ENCODE data around the gene FLOT2. TPM values are rescaled to one million over a fixed set of nuclear protein-coding genes. Genes with fewer than 3 reads are reported as not detected.
"Not testable (repeated sequence)": the region's sequence is repeated elsewhere in the genome, so short reads cannot be mapped to it uniquely, and the experiment has no call there.

The FLOT2 gene
- total and polyA plus RNA-seq, 4 experiments from 2014 or later, result 216 to 288 (median 254) TPM

DNA sequence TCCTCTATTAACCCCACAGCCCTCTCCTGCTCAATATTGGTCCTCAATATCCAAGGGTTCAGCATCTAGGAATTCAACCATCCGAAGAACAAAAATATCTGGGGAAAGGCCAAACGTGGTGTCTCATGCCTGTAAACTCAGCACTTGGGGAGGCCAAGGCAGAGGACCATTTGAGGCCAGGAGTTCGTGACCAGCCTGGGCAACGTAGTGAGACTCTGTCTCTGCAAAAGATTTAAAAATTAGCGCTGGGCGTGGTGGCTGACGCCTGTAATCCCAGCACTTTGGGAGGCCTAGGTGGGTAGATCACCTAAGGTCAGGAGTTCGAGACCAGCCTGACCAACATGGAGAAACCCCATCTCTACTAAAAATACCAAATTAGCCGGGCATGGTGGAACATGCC is 50.8 kb downstream of the FLOT2 start:
- H3K4me3 Mint-ChIP-seq; H3K4me3 ChIP-seq (ENCODE audit: low read length in 2 of 2); H3K9me3 ChIP-seq (ENCODE audit: control insufficient read depth in 1 of 2, low read length in 2 of 2); POLR2A ChIA-PET (ENCODE audit: partially characterized antibody); H3K27ac Mint-ChIP-seq; H3K4me1 ChIP-seq (ENCODE audit: insufficient read depth, low read length); intact Hi-C loops (cut with micrococcal nuclease); CTCF ChIA-PET (ENCODE audit: partially characterized antibody); H3K36me3 ChIP-seq (ENCODE audit: insufficient read depth, low read length); H3K27ac ChIP-seq (ENCODE audit: low read depth, low read length); H3K27me3 ChIP-seq (ENCODE audit: insufficient read depth, low read length); H3K9me3 Mint-ChIP-seq; DNase-seq; H3K27me3 Mint-ChIP-seq; H3K36me3 Mint-ChIP-seq: not testable (repeated sequence)
- peaks cover 6 to 15% (median 8%) of the 10 kb centered on the region in 4 donors for H3K4me1 Mint-ChIP-seq

DNA sequence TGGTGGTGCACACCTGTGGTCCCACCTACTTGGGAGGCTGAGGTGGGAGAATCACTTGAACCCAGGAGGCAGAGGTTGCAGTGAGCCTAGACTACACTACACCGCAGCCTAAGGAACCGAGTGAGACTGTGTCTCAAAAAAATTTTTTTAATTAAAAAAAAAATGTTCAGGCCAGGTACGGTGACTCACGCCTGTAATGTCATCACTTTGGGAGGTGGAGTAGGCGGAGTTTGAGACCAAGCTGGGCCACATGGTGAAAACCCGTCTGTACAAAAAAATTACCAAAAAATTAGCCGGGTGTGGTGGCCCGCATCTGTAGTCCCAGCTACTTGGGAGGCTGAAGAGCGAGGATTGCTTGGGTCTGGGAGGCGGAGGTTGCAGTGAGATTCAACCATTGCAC is 51.3 kb downstream of the FLOT2 start:
- H3K4me3 ChIP-seq (ENCODE audit: low read length in 2 of 2), result no peak overlapping the region
- no peak overlapping the region for H3K27ac Mint-ChIP-seq
- peaks cover 11% of the 10 kb centered on the region for H3K4me1 ChIP-seq (ENCODE audit: insufficient read depth, low read length)
- H3K36me3 Mint-ChIP-seq, result peaks cover 0 to 9% of the 10 kb centered on the region in 2 donors
- no peak overlapping the region for H3K27ac ChIP-seq (ENCODE audit: low read depth, low read length)
- intact Hi-C loops (cut with micrococcal nuclease), result no loop called here
- H3K36me3 ChIP-seq (ENCODE audit: insufficient read depth, low read length), result no peaks in the 10 kb centered on the region
- DNase-seq, result no peak
- CTCF ChIA-PET (ENCODE audit: partially characterized antibody), result no interaction called here
- H3K9me3 Mint-ChIP-seq, result no peaks in the 10 kb centered on the region
- no peaks in the 10 kb centered on the region for H3K27me3 Mint-ChIP-seq
- H3K9me3 ChIP-seq (ENCODE audit: control insufficient read depth in 1 of 2, low read length in 2 of 2), result no peaks in the 10 kb centered on the region
- H3K4me3 Mint-ChIP-seq, result no peak overlapping the region
- no peaks in the 10 kb centered on the region for H3K27me3 ChIP-seq (ENCODE audit: insufficient read depth, low read length)
- POLR2A ChIA-PET (ENCODE audit: partially characterized antibody), result no interaction called here
- peaks cover 8 to 17% (median 10%) of the 10 kb centered on the region in 4 donors for H3K4me1 Mint-ChIP-seq

DNA sequence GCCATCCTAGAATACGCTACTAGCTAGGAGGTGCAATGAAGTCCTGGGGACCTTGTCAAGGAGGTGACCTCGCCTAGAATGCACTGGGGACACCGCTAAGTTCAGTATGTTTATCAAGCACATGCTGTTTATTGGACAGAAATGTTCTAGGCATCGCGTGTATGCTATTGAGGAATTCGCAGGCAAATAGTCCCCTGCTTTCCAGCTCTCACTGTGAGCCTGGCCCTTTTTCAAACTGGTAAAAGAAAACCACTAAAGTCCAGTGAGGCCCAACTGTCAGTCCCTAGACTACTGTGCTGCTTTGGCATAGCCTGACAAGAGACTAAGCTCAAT is 53.8 kb downstream of the FLOT2 start:
- Histone ChIP-seq H3K27me3 (ENCODE audit: insufficient read depth, low read length) (no peaks in the 10 kb centered on the region), H3K4me1 (ENCODE audit: insufficient read depth, low read length) (peaks cover 25% of the 10 kb centered on the region), H3K27ac (ENCODE audit: low read depth, low read length) (no peak overlapping the region), H3K9me3 (ENCODE audit: control insufficient read depth in 1 of 2, low read length in 2 of 2) (no peaks in the 10 kb centered on the region), H3K4me3 (ENCODE audit: low read length in 2 of 2) (no peak overlapping the region), H3K36me3 (ENCODE audit: insufficient read depth, low read length) (no peaks in the 10 kb centered on the region)
- ChIA-PET CTCF (ENCODE audit: partially characterized antibody) (interaction anchor here (1.1 to 3.0 kb wide), 6 partner anchors 20 to 117 kb away, joined by 3 to 13 read pairs (median 4); partner anchors contain the start of gene TLCD1), POLR2A (ENCODE audit: partially characterized antibody) (interaction anchor here (0.8 to 2.2 kb wide), 5 partner anchors 10 to 116 kb away, joined by 3 to 10 read pairs (median 4); no protein-coding TSS in a partner anchor)
- Mint-ChIP-seq H3K9me3 (no peaks in the 10 kb centered on the region), H3K4me3 (peak overlapping the region; percentile 27 to 99 (median 58)), H3K36me3 (peaks cover 0 to 9% of the 10 kb centered on the region in 2 donors), H3K27ac (peak overlapping the region in 1 of 7 donors; percentile 46), H3K4me1 (peaks cover 15 to 26% (median 21%) of the 10 kb centered on the region in 4 donors), H3K27me3 (no peaks in the 10 kb centered on the region)
- intact Hi-C loops (cut with micrococcal nuclease), result loop anchor here (2.0 kb wide), 2 partner anchors 31 to 107 kb away; partner anchors contain the start of gene PHF12
- DNase-seq, result no peak

DNA sequence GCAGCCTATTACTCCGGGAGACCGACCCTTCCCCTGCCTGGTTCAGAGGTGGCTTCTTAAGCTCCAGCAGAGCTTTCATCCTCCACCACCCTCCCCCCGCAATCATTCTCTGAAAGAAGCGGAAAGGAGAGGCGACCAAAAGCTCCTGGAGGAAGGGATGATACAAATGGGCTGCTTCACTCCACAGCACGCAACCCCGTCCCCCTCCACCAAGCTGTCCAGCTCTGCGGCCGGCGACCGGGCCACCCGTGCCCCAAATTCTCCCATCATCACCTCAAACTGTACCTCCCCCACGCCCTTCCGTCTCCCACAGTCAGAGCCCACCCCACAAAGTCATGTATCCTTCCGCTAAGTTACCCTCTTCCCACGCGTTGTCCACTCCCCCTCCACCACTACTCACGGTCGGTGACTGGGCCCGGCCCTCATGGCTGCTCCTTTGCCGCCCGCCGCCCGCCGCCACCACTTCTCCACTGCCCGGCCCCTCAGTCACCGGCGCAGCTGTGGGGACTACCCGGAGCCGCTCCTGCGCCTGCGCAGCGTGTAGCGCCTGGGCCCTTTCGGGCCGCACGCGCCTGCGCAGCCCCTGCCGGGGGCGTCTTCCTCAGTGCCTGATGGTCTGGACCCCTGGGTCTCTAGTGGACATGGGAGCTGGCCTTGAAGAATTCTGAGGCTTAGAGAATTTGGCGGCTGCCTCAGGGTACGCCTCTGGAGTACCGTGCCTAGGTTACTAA is 55.1 kb downstream of the FLOT2 start, which contains the start of gene FAM222B:
Gene FAM222B, minus strand, starts transcription at position 509 of the 731 bp plus-strand sequence. CDS start 76,123 bp downstream, outside the sequence.
- H3K4me1 ChIP-seq (ENCODE audit: insufficient read depth, low read length), result peaks cover 25% of the 10 kb centered on the region
- H3K4me3 ChIP-seq (ENCODE audit: low read length in 2 of 2), result peak within 1 kb of the TSS; percentile 55 to 87
- Mint-ChIP-seq H3K4me3 (peak within 1 kb of the TSS; percentile 93 to 100 (median 98)), H3K4me1 (peaks cover 15 to 26% (median 21%) of the 10 kb centered on the region in 4 donors), H3K9me3 (no peaks in the 10 kb centered on the region), H3K36me3 (peaks cover 0 to 9% of the 10 kb centered on the region in 2 donors), H3K27me3 (no peaks in the 10 kb centered on the region), H3K27ac (peak within 1 kb of the TSS; percentile 93 to 99 (median 98))
- ChIA-PET CTCF (ENCODE audit: partially characterized antibody) (interaction anchor here (0.6 to 3.0 kb wide), 13 partner anchors 8 to 528 kb away, joined by 3 to 23 read pairs (median 6); partner anchors contain the start of genes FLOT2 and TLCD1), POLR2A (ENCODE audit: partially characterized antibody) (interaction anchor here (0.9 to 2.4 kb wide), 24 partner anchors 10 to 452 kb away, joined by 3 to 13 read pairs (median 4); partner anchors contain the start of genes DHRS13, ERAL1, FLOT2 and NUFIP2)
- peak within 1 kb of the TSS; percentile 84 for H3K27ac ChIP-seq (ENCODE audit: low read depth, low read length)
- intact Hi-C loops (cut with micrococcal nuclease), result loop anchor here (1.0 to 2.0 kb wide), 4 partner anchors 30 to 108 kb away; partner anchors contain the start of genes DHRS13 and PHF12
- no peaks in the 10 kb centered on the region for H3K9me3 ChIP-seq (ENCODE audit: control insufficient read depth in 1 of 2, low read length in 2 of 2)
- no peaks in the 10 kb centered on the region for H3K36me3 ChIP-seq (ENCODE audit: insufficient read depth, low read length)
- DNase-seq, result peak; percentile 85 to 87 (median 87)
- H3K27me3 ChIP-seq (ENCODE audit: insufficient read depth, low read length), result no peaks in the 10 kb centered on the region

DNA sequence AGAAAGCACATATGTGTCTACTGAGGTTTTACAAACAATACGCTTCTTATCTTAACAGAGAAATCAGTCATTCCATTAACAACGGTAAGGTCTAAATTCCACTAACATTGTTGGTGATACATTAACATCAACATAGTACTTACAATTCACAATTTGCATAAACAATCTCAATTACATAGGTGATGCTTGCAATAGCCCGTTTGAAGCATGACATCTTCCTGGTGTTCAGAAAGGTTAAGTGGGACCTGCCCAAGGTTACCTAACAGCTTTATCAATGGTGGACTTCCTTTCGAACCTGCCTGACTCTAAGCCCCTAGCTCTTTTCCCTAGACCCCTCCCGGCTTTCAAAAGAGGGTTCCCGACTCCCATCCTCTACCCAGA is 55.6 kb downstream of the FLOT2 start:
- no peaks in the 10 kb centered on the region for H3K36me3 ChIP-seq (ENCODE audit: insufficient read depth, low read length)
- peak overlapping the region; percentile 55 to 87 for H3K4me3 ChIP-seq (ENCODE audit: low read length in 2 of 2)
- H3K9me3 ChIP-seq (ENCODE audit: control insufficient read depth in 1 of 2, low read length in 2 of 2), result no peaks in the 10 kb centered on the region
- no peaks in the 10 kb centered on the region for H3K27me3 Mint-ChIP-seq
- H3K27me3 ChIP-seq (ENCODE audit: insufficient read depth, low read length), result no peaks in the 10 kb centered on the region
- POLR2A ChIA-PET (ENCODE audit: partially characterized antibody), result interaction anchor here (0.9 to 2.4 kb wide), 22 partner anchors 9 to 452 kb away, joined by 3 to 13 read pairs (median 4); partner anchors contain the start of genes DHRS13, ERAL1, FLOT2 and NUFIP2
- peak overlapping the region; percentile 84 for H3K27ac ChIP-seq (ENCODE audit: low read depth, low read length)
- peak in 1 of 5 donors; percentile 28 for DNase-seq
- peaks cover 25% of the 10 kb centered on the region for H3K4me1 ChIP-seq (ENCODE audit: insufficient read depth, low read length)
- intact Hi-C loops (cut with micrococcal nuclease), result loop anchor here (1.0 to 2.0 kb wide), 4 partner anchors 29 to 109 kb away; partner anchors contain the start of genes DHRS13 and PHF12
- H3K9me3 Mint-ChIP-seq, result no peaks in the 10 kb centered on the region
- H3K4me1 Mint-ChIP-seq, result peaks cover 15 to 26% (median 21%) of the 10 kb centered on the region in 4 donors
- H3K36me3 Mint-ChIP-seq, result peaks cover 0 to 9% of the 10 kb centered on the region in 2 donors
- CTCF ChIA-PET (ENCODE audit: partially characterized antibody), result interaction anchor here (0.7 to 3.0 kb wide), 7 partner anchors 8 to 115 kb away, joined by 3 to 23 read pairs (median 8); partner anchors contain the start of genes FLOT2 and TLCD1
- H3K27ac Mint-ChIP-seq, result peak overlapping the region; percentile 93 to 99 (median 98)
- peak overlapping the region; percentile 93 to 100 (median 98) for H3K4me3 Mint-ChIP-seq

DNA sequence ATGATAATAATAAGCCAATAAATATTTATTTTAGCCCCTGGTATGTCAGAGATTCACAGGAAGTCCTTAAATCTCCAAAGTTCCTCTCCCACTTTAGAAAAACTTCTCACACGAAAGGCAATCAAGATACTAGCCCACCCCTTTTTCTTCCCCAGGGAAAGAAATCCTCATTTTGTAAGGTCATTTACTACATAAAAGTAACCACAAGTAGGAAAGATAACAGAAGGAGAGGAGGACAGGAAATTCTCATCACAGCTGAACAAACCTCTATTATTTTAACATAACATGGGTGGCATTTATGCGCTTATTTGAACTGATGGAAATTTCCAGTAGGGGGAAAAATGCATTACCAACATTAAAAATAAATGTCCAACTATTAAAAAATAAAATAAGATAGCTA is 58.3 kb downstream of the FLOT2 start:
- no peaks in the 10 kb centered on the region for H3K36me3 ChIP-seq (ENCODE audit: insufficient read depth, low read length)
- POLR2A ChIA-PET (ENCODE audit: partially characterized antibody), result no interaction called here
- no peaks in the 10 kb centered on the region for H3K9me3 Mint-ChIP-seq
- H3K4me3 ChIP-seq (ENCODE audit: low read length in 2 of 2), result no peak overlapping the region
- intact Hi-C loops (cut with micrococcal nuclease), result no loop called here
- H3K27ac Mint-ChIP-seq, result no peak overlapping the region
- H3K4me3 Mint-ChIP-seq, result no peak overlapping the region
- H3K4me1 Mint-ChIP-seq, result peaks cover 17 to 32% (median 25%) of the 10 kb centered on the region in 4 donors
- H3K27ac ChIP-seq (ENCODE audit: low read depth, low read length), result no peak overlapping the region
- no peaks in the 10 kb centered on the region for H3K27me3 ChIP-seq (ENCODE audit: insufficient read depth, low read length)
- no peaks in the 10 kb centered on the region for H3K9me3 ChIP-seq (ENCODE audit: control insufficient read depth in 1 of 2, low read length in 2 of 2)
- no peak for DNase-seq
- peaks cover 25% of the 10 kb centered on the region for H3K4me1 ChIP-seq (ENCODE audit: insufficient read depth, low read length)
- H3K36me3 Mint-ChIP-seq, result peaks cover 2 to 12% of the 10 kb centered on the region in 2 donors
- CTCF ChIA-PET (ENCODE audit: partially characterized antibody), result interaction anchor here (0.6 kb wide), 1 partner anchor 112 kb away, joined by 5 read pairs; no protein-coding TSS in a partner anchor
- H3K27me3 Mint-ChIP-seq, result no peaks in the 10 kb centered on the region

DNA sequence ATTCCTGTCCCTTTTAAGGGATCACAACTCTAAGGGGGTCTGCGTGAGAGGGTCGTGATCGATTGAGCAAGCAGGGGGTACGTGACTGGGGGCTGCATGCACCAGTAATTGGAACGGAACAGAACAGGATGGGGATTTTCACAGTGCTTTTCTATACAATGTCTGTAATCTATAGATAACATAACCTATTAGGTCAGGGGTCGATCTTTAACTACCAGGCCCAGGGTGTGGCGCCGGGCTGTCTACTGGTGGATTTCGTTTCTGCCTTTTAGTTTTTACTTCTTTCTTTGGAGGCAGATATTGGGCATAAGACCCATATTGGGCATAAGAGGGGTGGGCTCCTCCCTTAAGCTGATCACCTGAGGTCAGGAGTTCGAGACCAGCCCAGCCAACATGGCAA is 61.0 kb downstream of the FLOT2 start:
- Mint-ChIP-seq H3K4me1 (peaks cover 18 to 28% (median 22%) of the 10 kb centered on the region in 4 donors), H3K36me3 (peaks cover 10 to 12% of the 10 kb centered on the region in 2 donors)
- H3K27me3 ChIP-seq (ENCODE audit: insufficient read depth, low read length); H3K27ac Mint-ChIP-seq; H3K4me3 Mint-ChIP-seq; DNase-seq; intact Hi-C loops (cut with micrococcal nuclease); H3K9me3 ChIP-seq (ENCODE audit: control insufficient read depth in 1 of 2, low read length in 2 of 2); H3K36me3 ChIP-seq (ENCODE audit: insufficient read depth, low read length); H3K27me3 Mint-ChIP-seq; H3K27ac ChIP-seq (ENCODE audit: low read depth, low read length); H3K9me3 Mint-ChIP-seq; H3K4me3 ChIP-seq (ENCODE audit: low read length in 2 of 2): not testable (repeated sequence)
- ChIA-PET CTCF (ENCODE audit: partially characterized antibody) (interaction anchor here (0.5 to 2.1 kb wide), 3 partner anchors 9 to 63 kb away, joined by 3 to 7 read pairs (median 4); no protein-coding TSS in a partner anchor), POLR2A (ENCODE audit: partially characterized antibody) (interaction anchor here (1.2 kb wide), 1 partner anchor 117 kb away, joined by 3 read pairs; the partner anchor contains the start of gene RPL23A)
- peaks cover 17% of the 10 kb centered on the region for H3K4me1 ChIP-seq (ENCODE audit: insufficient read depth, low read length)
